Endothelial cell of umbilical vein (primary cell): ENCODE results near the gene RGS7.

Experiments
- CTCF ChIP-seq, 2 donors: IDR thresholded peaks; 1 replicate in 1 of 2; 2 replicates in 1 of 2; pipeline ENCODE4 v1.5.1; 2011; ENCODE audit warnings: low read length in 2 of 2, mild to moderate bottlenecking in 2 of 2, moderate library complexity in 2 of 2, control low read depth in 1 of 2, inconsistent platforms in 1 of 2, low read depth in 1 of 2; ENCODE audit not compliant: insufficient read depth in 1 of 2; ENCODE audit errors: extremely low read depth in 1 of 2
- EZH2 ChIP-seq: IDR thresholded peaks from 2 replicates; pipeline ENCODE4 v1.6.1; 2012; ENCODE audit warnings: borderline replicate concordance, low read depth, mild to moderate bottlenecking, moderate library complexity, low read length, inconsistent platforms; ENCODE audit not compliant: severe bottlenecking
- MAX ChIP-seq: IDR thresholded peaks from 2 replicates; pipeline ENCODE4 v1.6.1; 2011; ENCODE audit not compliant: insufficient read depth, insufficient read length
- MYC ChIP-seq: IDR thresholded peaks from one replicate; pipeline ENCODE4 v1.6.1; 2011; ENCODE audit warnings: mild to moderate bottlenecking, low read depth, low read length
- POLR2A ChIP-seq: IDR thresholded peaks from 2 replicates; pipeline ENCODE4 v1.6.1; 2012; ENCODE audit warnings: low read depth, mild to moderate bottlenecking, control low read depth, low read length
- POLR2AphosphoS5 ChIP-seq: IDR thresholded peaks from 2 replicates; pipeline ENCODE4 v1.6.1; 2012; ENCODE audit warnings: low read depth, mild to moderate bottlenecking, control low read depth, low read length, moderate library complexity; ENCODE audit not compliant: insufficient read depth

GRCh38 chr1:241306125-241306790, 50.7 kb downstream of the RGS7 start:
- no peak for TF ChIP-seq EZH2
- TF ChIP-seq POLR2AphosphoS5 = no peak
- TF ChIP-seq CTCF (IDR thresholded peaks at IDR 0.05; ENCODE audit: extremely low read depth in 1 of 2, insufficient read depth in 1 of 2, low read depth in 1 of 2, low read length in 2 of 2) = no peak
- TF ChIP-seq POLR2A = no peak
- no peak for TF ChIP-seq MAX
- TF ChIP-seq MYC = no peak
